Psoas muscle (tissue), 8 donors: Measurements from ENCODE around the gene PCK2. TPM values are rescaled to one million over a fixed set of nuclear protein-coding genes. Genes with fewer than 3 reads are reported as not detected.

Source experiments
- ATAC-seq, 4 donors: fragments of 200-7000 bp; cut with Tn5 transposase; one replicate each; pipeline ENCODE4 v1.9.1; 2020; ENCODE audit warnings: moderate library complexity in 3 of 4, mild to moderate bottlenecking in 2 of 4
- DNase-seq, 2 donors: peaks; one replicate each; pipeline ENCODE4 v3.0.0-alpha.2; 2020
- H3K27ac ChIP-seq: fragments of 200-600 bp; one replicate; pipeline ENCODE4 v1.8.0; 2022
- H3K27me3 ChIP-seq, 3 donors: fragments of 200-600 bp in 1 of 3; one replicate each; pipeline versions ENCODE4 v1.6.1 to v1.8.0; 2013 to 2022; ENCODE audit warnings: low read length in 2 of 3, mild to moderate bottlenecking in 2 of 3, moderate library complexity in 1 of 3; ENCODE audit not compliant: insufficient read depth in 3 of 3
- H3K36me3 ChIP-seq, 2 donors: fragments of 200-600 bp in 1 of 2; one replicate each; pipeline versions ENCODE4 v1.6.1 to v1.8.0; 2013 to 2022; ENCODE audit warnings: low read depth in 1 of 2, mild to moderate bottlenecking in 1 of 2, moderate library complexity in 1 of 2; ENCODE audit not compliant: insufficient read depth in 1 of 2
- H3K4me1 ChIP-seq: fragments of 200-600 bp; one replicate; pipeline ENCODE4 v1.8.0; 2022
- H3K4me3 ChIP-seq: fragments of 200-600 bp; one replicate; pipeline ENCODE4 v1.8.0; 2022; ENCODE audit warnings: mild to moderate bottlenecking
- H3K9me3 ChIP-seq: fragments of 200-600 bp; one replicate; pipeline ENCODE4 v1.8.0; 2022
- CTCF ChIP-seq: fragments of 200-600 bp; IDR thresholded peaks from one replicate; pipeline ENCODE4 v1.8.0; 2022; ENCODE audit warnings: antibody characterized with exemption
- WGBS, 3 donors: extraction: QIAGEN DNeasy Blood & Tissue Kit; methylation state at CpG; one replicate each; pipeline versions ENCODE4 v1.1.6 to v1.1.7; 2013; 5-methylcytosine and 5-hydroxymethylcytosine counted together
- intact Hi-C, 2 donors: fragments of 100-400 bp; cut with DNase I; formaldehyde crosslinking; loops; one replicate each; pipeline versions ENCODE4 v1.11.0 to v1.14.2; 2022
- polyA plus RNA-seq, 3 donors: library from polyadenylated mRNA; stranded (reverse); fragments of 200-250 nt; gene quantifications; one replicate each; pipeline ENCODE4 v1.2.3, GENCODE V29; 2013
- total RNA-seq, 4 donors: library from RNA; stranded (reverse); fragmentation: NEBNext Ultra II Directional in 2 of 4; extraction: Animal tissue kit (Norgen Biotek cat#: 25700) in 2 of 4; gene quantifications; one replicate each; pipeline versions ENCODE4 v1.2.1 to v1.2.4, GENCODE V29; 2021 to 2023
- donor health status: healthy with polysubstance abuse.
- donor health status: DM: no; HTN: no; CAD: no; lungs with moderate emphysema.
- donor health status: Bipolar disorder and iron deficiency.
- donor health status: healthy.
- donor health status: DM: yes; HTN: yes; CAD: no.
- donor health status: DM: no; HTN: no; CAD: no.
- donor health status: DM: no; HTN: no; CAD: no.
- donor health status: DM: yes; HTN: yes; CAD: no.

The PCK2 gene
- total and polyA plus RNA-seq, 7 donors: 2.0 to 4.5 (median 2.4) TPM

- Histone ChIP-seq H3K4me3 (no peak overlapping the region), H3K9me3 (no peaks in the 10 kb centered on the region), H3K27me3 (no peaks in the 10 kb centered on the region), H3K27ac (no peak overlapping the region), H3K36me3 (peaks cover 4 to 58% of the 10 kb centered on the region in 2 donors), H3K4me1 (peaks cover 15% of the 10 kb centered on the region)
- intact Hi-C loops: no loop called here
- no peak for DNase-seq
- ATAC-seq: no peak
- TF ChIP-seq CTCF: no peak
- 78 to 91% (median 79%) methylated on average over 6 of the region's 6 CpGs for WGBS, 3 donors
Measured at GRCh38 chr14:24117179-24117578, 23.1 kb downstream of the PCK2 start.

GRCh38 chr14:24119691-24120090, 25.6 kb downstream of the PCK2 start:
- no peaks in the 10 kb centered on the region for H3K27me3 ChIP-seq
- DNase-seq: no peak
- H3K27ac ChIP-seq: no peak overlapping the region
- TF ChIP-seq CTCF: no peak
- 95 to 96% (median 96%) methylated on average over 6 of the region's 6 CpGs for WGBS, 3 donors
- no peak overlapping the region for H3K4me3 ChIP-seq
- no peak for ATAC-seq
- peaks cover 4 to 81% of the 10 kb centered on the region in 2 donors for H3K36me3 ChIP-seq
- H3K4me1 ChIP-seq: peaks cover 15% of the 10 kb centered on the region
- intact Hi-C loops: no loop called here
- H3K9me3 ChIP-seq: no peaks in the 10 kb centered on the region

GRCh38 chr14:24121210-24121609, 27.1 kb downstream of the PCK2 start:
- DNase-seq: no peak
- Histone ChIP-seq H3K9me3 (no peaks in the 10 kb centered on the region), H3K4me1 (peaks cover 6% of the 10 kb centered on the region), H3K27me3 (no peaks in the 10 kb centered on the region), H3K4me3 (no peak overlapping the region), H3K27ac (no peak overlapping the region), H3K36me3 (peaks cover 4 to 81% of the 10 kb centered on the region in 2 donors)
- WGBS, 3 donors: 92 to 94% (median 94%) methylated on average over 8 of the region's 8 CpGs
- no peak for TF ChIP-seq CTCF
- intact Hi-C loops: no loop called here
- ATAC-seq: no peak

GRCh38 chr14:24122416-24122815, 28.3 kb downstream of the PCK2 start:
- DNase-seq (no peak), ATAC-seq (peak in 1 of 4 donors; percentile 9)
- H3K27me3 ChIP-seq: no peaks in the 10 kb centered on the region
- no peak for TF ChIP-seq CTCF
- H3K9me3 ChIP-seq: no peaks in the 10 kb centered on the region
- no peaks in the 10 kb centered on the region for H3K4me1 ChIP-seq
- peaks cover 4 to 70% of the 10 kb centered on the region in 2 donors for H3K36me3 ChIP-seq
- intact Hi-C loops: no loop called here
- no peak overlapping the region for H3K27ac ChIP-seq
- WGBS, 3 donors: 90 to 100% (median 94%) methylated on average over 4 of the region's 4 CpGs
- H3K4me3 ChIP-seq: no peak overlapping the region

- H3K4me3 ChIP-seq: no peak overlapping the region
- TF ChIP-seq CTCF: no peak
- H3K27me3 ChIP-seq: no peaks in the 10 kb centered on the region
- intact Hi-C loops: no loop called here
- H3K36me3 ChIP-seq: peaks cover 4 to 65% of the 10 kb centered on the region in 2 donors
- no peaks in the 10 kb centered on the region for H3K4me1 ChIP-seq
- ATAC-seq (peak in 1 of 4 donors; percentile 24), DNase-seq (no peak)
- 76 to 84% (median 81%) methylated on average over 8 of the region's 8 CpGs for WGBS, 3 donors
- no peaks in the 10 kb centered on the region for H3K9me3 ChIP-seq
- H3K27ac ChIP-seq: no peak overlapping the region
Measured at GRCh38 chr14:24122898-24123297, 28.8 kb downstream of the PCK2 start.
